ENCODE results near the gene KRT73.

The KRT73 gene

DNA sequence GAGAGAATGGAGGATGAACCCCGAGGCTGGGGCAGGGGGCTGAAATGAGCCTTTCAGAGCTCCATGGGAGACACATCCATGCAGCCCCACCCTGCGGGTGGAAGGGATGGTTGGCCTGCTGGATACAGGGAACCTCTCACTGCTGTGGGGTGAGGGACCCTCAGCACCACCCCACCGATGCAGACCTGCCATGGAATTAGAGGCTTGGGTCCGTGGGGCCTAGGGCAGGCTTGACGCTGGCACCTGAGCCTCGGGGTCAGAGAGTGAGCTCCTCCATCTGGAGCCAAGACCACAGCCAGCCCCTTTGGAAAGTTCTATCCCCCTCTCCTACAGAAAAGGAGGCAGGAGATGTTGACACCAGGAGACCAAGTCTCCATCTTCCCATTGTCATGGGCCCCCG, 37.3 kb downstream of the KRT73 start:
- in situ Hi-C loops (cut with HindIII; ENCODE audit: low pct_unique_long_range_greater_than_20kb, low sequenced_read_pairs) = no loop called here
- no peak for DNase-seq (ENCODE audit: low read depth in 1 of 2, low spot score in 1 of 2)
- TF ChIP-seq JUND (IDR thresholded peaks at IDR 0.05; ENCODE audit: low read depth) = no peak

DNA sequence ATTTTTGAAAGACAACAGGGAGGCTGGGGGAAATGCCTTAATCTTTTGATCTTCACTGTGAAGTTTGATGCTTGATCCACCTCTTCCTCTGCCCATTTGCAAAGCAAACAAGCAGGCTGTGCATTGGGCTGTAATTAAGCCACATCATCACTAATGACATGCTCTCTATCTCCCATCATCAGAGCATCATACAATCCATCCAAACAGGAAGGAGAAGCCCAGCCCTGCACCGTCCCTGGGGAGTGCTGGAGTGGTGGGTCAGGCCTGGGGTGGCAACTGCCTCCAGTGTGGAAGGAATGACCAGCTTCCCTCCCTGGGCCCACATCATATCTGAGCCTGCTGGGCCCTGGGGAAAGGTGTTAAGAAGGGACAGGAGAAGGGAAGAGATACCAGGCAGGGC, 37.9 kb downstream of the KRT73 start:
- no peak for TF ChIP-seq JUND (IDR thresholded peaks at IDR 0.05; ENCODE audit: low read depth)
- no peak for DNase-seq (ENCODE audit: low read depth in 1 of 2, low spot score in 1 of 2)
- in situ Hi-C loops (cut with HindIII; ENCODE audit: low pct_unique_long_range_greater_than_20kb, low sequenced_read_pairs) = no loop called here

GRCh38 chr12:52579468-52580465, 38.6 kb downstream of the KRT73 start:
- in situ Hi-C loops (cut with HindIII; ENCODE audit: low pct_unique_long_range_greater_than_20kb, low sequenced_read_pairs) = no loop called here
- DNase-seq (ENCODE audit: low read depth in 1 of 2, low spot score in 1 of 2) = no peak
- no peak for TF ChIP-seq JUND (IDR thresholded peaks at IDR 0.05; ENCODE audit: low read depth)

DNA sequence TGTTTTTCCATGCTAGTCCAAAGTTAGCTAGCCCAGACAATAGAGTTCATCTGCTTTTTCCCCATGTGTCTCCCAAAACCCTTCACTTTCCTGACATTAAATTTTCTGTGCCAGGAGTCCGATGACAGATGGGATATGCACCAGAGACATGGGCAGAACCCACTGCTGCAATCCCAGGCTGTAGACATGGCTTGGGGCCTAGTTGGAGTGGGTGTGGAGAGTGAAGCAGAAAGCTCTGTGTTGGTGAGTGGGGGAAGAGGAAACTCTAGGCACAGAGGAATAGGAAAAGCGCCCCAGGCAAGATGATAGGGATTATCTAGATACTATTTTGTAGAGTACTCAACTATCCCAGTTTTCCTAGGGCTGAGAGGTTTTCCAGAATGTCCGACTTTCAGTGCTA, 39.9 kb downstream of the KRT73 start:
- in situ Hi-C loops (cut with HindIII; ENCODE audit: low pct_unique_long_range_greater_than_20kb, low sequenced_read_pairs) = no loop called here
- no peak for DNase-seq (ENCODE audit: low read depth in 1 of 2, low spot score in 1 of 2)
- no peak for TF ChIP-seq JUND (IDR thresholded peaks at IDR 0.05; ENCODE audit: low read depth)

DNA sequence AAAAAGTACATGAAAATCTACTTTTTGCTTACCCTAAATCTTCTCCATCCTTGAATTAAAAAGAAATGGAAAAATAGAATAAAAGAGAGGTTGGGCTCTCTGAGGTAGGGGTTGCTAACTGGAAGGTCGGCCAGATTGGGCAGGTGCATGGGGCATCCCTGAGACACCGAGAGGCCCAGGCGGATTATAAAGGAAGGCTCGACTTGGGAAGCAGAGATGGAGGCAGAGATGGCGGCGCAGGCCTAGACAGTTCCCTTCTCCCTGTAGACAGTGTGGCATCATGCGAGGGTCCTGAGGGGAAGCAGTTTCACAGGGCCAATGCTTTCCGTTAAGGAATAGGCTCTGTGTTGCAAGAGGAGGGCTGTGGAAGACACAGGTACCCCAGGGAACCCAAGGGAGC, 41.0 kb downstream of the KRT73 start:
- no peak for TF ChIP-seq JUND (IDR thresholded peaks at IDR 0.05; ENCODE audit: low read depth)
- no peak for DNase-seq (ENCODE audit: low read depth in 1 of 2, low spot score in 1 of 2)
- in situ Hi-C loops (cut with HindIII; ENCODE audit: low pct_unique_long_range_greater_than_20kb, low sequenced_read_pairs) = no loop called here

DNA sequence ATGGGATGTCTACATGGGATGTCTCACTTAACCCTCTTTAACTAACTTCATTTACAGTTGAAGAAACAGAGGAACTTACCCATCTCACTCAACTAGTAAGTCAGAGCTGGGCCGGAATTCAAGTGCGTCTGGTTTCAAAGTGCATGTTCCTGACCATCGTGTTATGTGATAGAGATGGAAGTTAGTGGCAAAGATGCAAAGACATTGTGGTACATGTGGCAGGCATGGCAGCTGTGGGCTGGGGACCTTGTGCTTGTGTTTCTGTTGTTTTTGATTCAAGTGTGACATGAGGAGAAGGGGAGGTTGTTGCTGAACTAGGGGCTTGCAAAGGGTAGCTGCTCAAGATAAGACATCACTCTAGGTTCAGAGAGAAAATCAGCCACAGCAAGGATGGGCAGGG, 42.4 kb downstream of the KRT73 start:
- in situ Hi-C loops (cut with HindIII; ENCODE audit: low pct_unique_long_range_greater_than_20kb, low sequenced_read_pairs) = no loop called here
- no peak for TF ChIP-seq JUND (IDR thresholded peaks at IDR 0.05; ENCODE audit: low read depth)
- DNase-seq (ENCODE audit: low read depth in 1 of 2, low spot score in 1 of 2) = no peak

- in situ Hi-C loops (cut with HindIII; ENCODE audit: low pct_unique_long_range_greater_than_20kb, low sequenced_read_pairs) = no loop called here
- no peak for DNase-seq (ENCODE audit: low read depth in 1 of 2, low spot score in 1 of 2)
- TF ChIP-seq JUND (IDR thresholded peaks at IDR 0.05; ENCODE audit: low read depth) = no peak
Measured at GRCh38 chr12:52575256-52575655, 43.1 kb downstream of the KRT73 start.

GRCh38 chr12:52573743-52574142, 44.6 kb downstream of the KRT73 start, which contains the start of gene KRT74:
KRT74 (minus strand) TSS chr12:52573843; CDS start chr12:52573777, 66 bp downstream.
- TF ChIP-seq JUND (IDR thresholded peaks at IDR 0.05; ENCODE audit: low read depth) = no peak
- in situ Hi-C loops (cut with HindIII; ENCODE audit: low pct_unique_long_range_greater_than_20kb, low sequenced_read_pairs) = no loop called here
- DNase-seq (ENCODE audit: low read depth in 1 of 2, low spot score in 1 of 2) = no peak

DNA sequence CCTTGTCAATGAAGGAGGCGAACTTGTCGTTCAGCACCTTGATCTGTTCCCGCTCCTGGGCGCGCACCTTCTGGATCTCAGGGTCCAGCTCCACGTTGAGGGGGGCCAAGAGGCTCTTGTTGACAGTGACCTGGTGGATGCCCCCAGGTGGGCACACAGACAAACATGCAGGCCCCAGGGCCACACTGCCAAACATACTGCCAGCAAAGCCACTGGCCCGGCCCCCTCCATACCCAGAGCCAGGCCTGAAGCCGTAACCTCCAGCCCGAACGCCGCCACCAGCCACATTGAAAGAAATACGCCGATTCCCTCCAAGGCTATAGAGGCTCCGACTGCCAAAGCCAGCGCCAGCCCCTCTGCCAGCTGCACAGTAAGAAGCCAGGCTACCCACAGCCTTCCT, 45.1 kb downstream of the KRT73 start:
- no peak for DNase-seq (ENCODE audit: low read depth in 1 of 2, low spot score in 1 of 2)
- no peak for TF ChIP-seq JUND (IDR thresholded peaks at IDR 0.05; ENCODE audit: low read depth)
- in situ Hi-C loops (cut with HindIII; ENCODE audit: low pct_unique_long_range_greater_than_20kb, low sequenced_read_pairs) = no loop called here

- DNase-seq (ENCODE audit: low read depth in 1 of 2, low spot score in 1 of 2) = no peak
- no peak for TF ChIP-seq JUND (IDR thresholded peaks at IDR 0.05; ENCODE audit: low read depth)
- in situ Hi-C loops (cut with HindIII; ENCODE audit: low pct_unique_long_range_greater_than_20kb, low sequenced_read_pairs) = no loop called here
Measured at GRCh38 chr12:52570511-52570910, 47.8 kb downstream of the KRT73 start.

DNA sequence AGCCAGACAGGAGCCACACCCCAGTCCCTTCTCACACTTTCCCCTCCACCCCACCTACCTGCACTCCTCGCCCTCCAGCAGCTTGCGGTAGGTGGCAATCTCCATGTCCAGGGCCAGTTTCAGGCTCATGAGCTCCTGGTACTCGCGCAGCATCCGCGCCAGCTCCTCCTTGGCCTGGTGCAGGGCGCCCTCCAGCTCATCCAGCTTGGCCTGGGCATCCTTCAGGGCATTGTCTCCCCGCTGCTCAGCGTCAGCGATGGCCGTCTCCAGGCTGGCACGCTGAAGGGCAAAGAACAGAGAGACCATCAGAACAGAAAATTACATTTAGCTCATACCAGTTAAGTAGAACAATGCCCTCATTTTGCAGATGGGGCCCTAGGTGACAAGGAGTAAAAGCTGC, 50.2 kb downstream of the KRT73 start:
- TF ChIP-seq JUND (IDR thresholded peaks at IDR 0.05; ENCODE audit: low read depth) = no peak
- in situ Hi-C loops (cut with HindIII; ENCODE audit: low pct_unique_long_range_greater_than_20kb, low sequenced_read_pairs) = no loop called here
- DNase-seq (ENCODE audit: low read depth in 1 of 2, low spot score in 1 of 2) = no peak

DNA sequence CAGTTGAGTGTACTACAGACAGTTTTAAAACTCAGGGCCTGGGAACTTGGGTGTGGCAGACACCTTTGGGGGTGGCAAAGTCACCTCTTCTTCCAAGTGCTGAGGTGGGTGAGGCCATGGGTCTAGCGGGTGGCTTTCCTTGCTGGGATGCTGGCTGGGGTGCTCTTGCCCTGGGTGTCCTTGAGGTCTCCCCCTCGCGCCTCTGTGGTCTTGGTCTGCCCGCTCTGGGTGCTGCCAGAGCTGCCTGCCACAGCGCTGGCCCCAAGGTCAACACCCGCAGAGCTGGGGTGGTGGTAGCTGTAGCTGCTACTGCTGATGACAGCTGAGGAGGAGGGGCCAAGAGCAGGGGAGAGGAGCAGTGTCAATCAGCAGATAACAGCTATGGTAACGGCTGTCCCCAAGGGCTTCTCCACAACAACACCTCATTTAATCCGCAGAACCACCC, 51.5 kb downstream of the KRT73 start:
- no peak for DNase-seq (ENCODE audit: low read depth in 1 of 2, low spot score in 1 of 2)
- in situ Hi-C loops (cut with HindIII; ENCODE audit: low pct_unique_long_range_greater_than_20kb, low sequenced_read_pairs) = no loop called here
- TF ChIP-seq JUND (IDR thresholded peaks at IDR 0.05; ENCODE audit: low read depth) = no peak

GRCh38 chr12:52564582-52564981, 53.8 kb downstream of the KRT73 start:
- DNase-seq (ENCODE audit: low read depth in 1 of 2, low spot score in 1 of 2) = no peak
- TF ChIP-seq JUND (IDR thresholded peaks at IDR 0.05; ENCODE audit: low read depth) = no peak
- in situ Hi-C loops (cut with HindIII; ENCODE audit: low pct_unique_long_range_greater_than_20kb, low sequenced_read_pairs) = no loop called here

All from T47D (cell line).